H9 (cell line): ENCODE measurements around the gene GATA6. TPM values are rescaled to one million over a fixed set of nuclear protein-coding genes. Genes with fewer than 3 reads are reported as not detected.
"Not testable (repeated sequence)": the region's sequence is repeated elsewhere in the genome, so short reads cannot be mapped to it uniquely, and the experiment has no call there.

Experiments used
- DNase-seq: peaks from one replicate; pipeline ENCODE4 v3.0.0-alpha.2; 2017
- H2AFZ ChIP-seq: one replicate; pipeline ENCODE4 v1.6.1; 2013; ENCODE audit warnings: mild to moderate bottlenecking, low read length, control low read depth, moderate library complexity
- H2AK5ac ChIP-seq: 2 replicates; pipeline ENCODE4 v1.6.1; 2013; ENCODE audit warnings: low read length, control low read depth, mixed read lengths; ENCODE audit not compliant: insufficient read length
- H2BK120ac ChIP-seq: one replicate; pipeline ENCODE4 v1.6.1; 2013; ENCODE audit warnings: low read depth, mild to moderate bottlenecking, low read length, control low read depth, inconsistent platforms; ENCODE audit not compliant: poor library complexity, severe bottlenecking
- H2BK12ac ChIP-seq: 2 replicates; pipeline ENCODE4 v1.6.1; 2013; ENCODE audit warnings: low read length, control low read depth, mixed read lengths, low read depth; ENCODE audit not compliant: insufficient read length
- H2BK15ac ChIP-seq: 2 replicates; pipeline ENCODE4 v1.6.1; 2013; ENCODE audit warnings: low read depth, low read length, control low read depth
- H2BK20ac ChIP-seq: one replicate; pipeline ENCODE4 v1.6.1; 2013; ENCODE audit warnings: low read depth, mild to moderate bottlenecking, low read length, control low read depth, inconsistent platforms; ENCODE audit not compliant: poor library complexity, severe bottlenecking
- H2BK5ac ChIP-seq: 2 replicates; pipeline ENCODE4 v1.6.1; 2013; ENCODE audit warnings: low read length, control low read depth, mixed read lengths; ENCODE audit not compliant: insufficient read length
- H3K14ac ChIP-seq: 2 replicates; pipeline ENCODE4 v1.6.1; 2013; ENCODE audit warnings: low read length, control low read depth; ENCODE audit not compliant: insufficient read depth
- H3K18ac ChIP-seq: 2 replicates; pipeline ENCODE4 v1.6.1; 2013; ENCODE audit warnings: low read depth, mild to moderate bottlenecking, mixed read lengths, low read length, control low read depth; ENCODE audit not compliant: insufficient read length
- H3K23ac ChIP-seq: 2 replicates; pipeline ENCODE4 v1.6.1; 2013; ENCODE audit warnings: low read length, control low read depth, mixed read lengths, low read depth; ENCODE audit not compliant: insufficient read length
- H3K23me2 ChIP-seq: 2 replicates; pipeline ENCODE4 v1.6.1; 2013; ENCODE audit warnings: low read depth, mild to moderate bottlenecking, mixed read lengths, low read length, control low read depth; ENCODE audit not compliant: insufficient read length, poor library complexity, severe bottlenecking
- H3K27ac ChIP-seq: 2 replicates; pipeline ENCODE4 v1.5.1; 2013; ENCODE audit warnings: low read length, control low read depth, mixed read lengths, low read depth; ENCODE audit not compliant: insufficient read length
- H3K27me3 ChIP-seq: 2 replicates; pipeline ENCODE4 v1.6.1; 2013; ENCODE audit warnings: low read length, control low read depth, inconsistent platforms; ENCODE audit not compliant: insufficient read depth
- H3K4ac ChIP-seq: 2 replicates; pipeline ENCODE4 v1.6.1; 2013; ENCODE audit warnings: low read depth, mild to moderate bottlenecking, control low read depth, inconsistent platforms, low read length, moderate library complexity
- H3K4me1 ChIP-seq: 2 replicates; pipeline ENCODE4 v1.6.1; 2013; ENCODE audit warnings: low read length, control low read depth, inconsistent platforms; ENCODE audit not compliant: insufficient read depth
- H3K4me2 ChIP-seq: 2 replicates; pipeline ENCODE4 v1.6.1; 2013; ENCODE audit warnings: low read length, control low read depth, mixed read lengths; ENCODE audit not compliant: insufficient read length, insufficient read depth
- H3K56ac ChIP-seq: 2 replicates; pipeline ENCODE4 v1.6.1; 2013; ENCODE audit warnings: low read depth, mild to moderate bottlenecking, mixed read lengths, low read length, control low read depth; ENCODE audit not compliant: insufficient read length
- H3K79me1 ChIP-seq: 2 replicates; pipeline ENCODE4 v1.6.1; 2013; ENCODE audit warnings: low read depth, mild to moderate bottlenecking, moderate library complexity, low read length, control low read depth, inconsistent platforms; ENCODE audit not compliant: insufficient read depth, poor library complexity, severe bottlenecking
- H3K79me2 ChIP-seq: 2 replicates; pipeline ENCODE4 v1.6.1; 2013; ENCODE audit warnings: low read length, control low read depth, inconsistent platforms; ENCODE audit not compliant: insufficient read depth
- H3K9ac ChIP-seq: 2 replicates; pipeline ENCODE4 v1.6.1; 2013; ENCODE audit warnings: low read length, control low read depth, mixed read lengths; ENCODE audit not compliant: insufficient read length; ENCODE audit errors: extremely low read depth
- H3K9me3 ChIP-seq: one replicate; pipeline ENCODE4 v1.6.1; 2013; ENCODE audit warnings: low read depth, low read length, inconsistent platforms; ENCODE audit not compliant: control insufficient read depth
- H3T11ph ChIP-seq: one replicate; pipeline ENCODE4 v1.6.1; 2013; ENCODE audit warnings: mild to moderate bottlenecking, low read length, control low read depth, inconsistent platforms
- H4K20me1 ChIP-seq: one replicate; pipeline ENCODE4 v1.6.1; 2013; ENCODE audit not compliant: control insufficient read depth, insufficient read length, insufficient read depth
- H4K5ac ChIP-seq: 2 replicates; pipeline ENCODE4 v1.6.1; 2013; ENCODE audit warnings: low read depth, mild to moderate bottlenecking, mixed read lengths, low read length, control low read depth; ENCODE audit not compliant: insufficient read length
- H4K8ac ChIP-seq: replicated peaks from 2 replicates; pipeline ENCODE4 v1.6.1; 2013; ENCODE audit warnings: low read length, control low read depth, mixed read lengths, low read depth; ENCODE audit not compliant: insufficient read length
- H4K91ac ChIP-seq: 2 replicates; pipeline ENCODE4 v1.6.1; 2013; ENCODE audit warnings: low read depth, mild to moderate bottlenecking, moderate library complexity, mixed read lengths, low read length, control low read depth; ENCODE audit not compliant: insufficient read length
- H3K27ac Mint-ChIP-seq, 3 experiments: 2 replicates in 2 of 3; 3 replicates in 1 of 3; pipeline ENCODE4 v1.8.0; 2020 to 2021; ENCODE audit warnings: mixed read lengths in 3 of 3, mild to moderate bottlenecking in 1 of 3, moderate library complexity in 1 of 3
- H3K27me3 Mint-ChIP-seq: 2 replicates; pipeline ENCODE4 v1.8.0; 2021; ENCODE audit warnings: low read depth, mild to moderate bottlenecking, moderate library complexity, mixed read lengths
- H3K36me3 Mint-ChIP-seq, 3 experiments: 2 replicates in 2 of 3; 3 replicates in 1 of 3; pipeline ENCODE4 v1.8.0; 2020 to 2021; ENCODE audit warnings: low read depth in 3 of 3, mixed read lengths in 3 of 3; ENCODE audit not compliant: insufficient read depth in 1 of 3
- H3K4me1 Mint-ChIP-seq, 2 experiments: 2 replicates each; pipeline ENCODE4 v1.8.0; 2020; ENCODE audit warnings: mixed read lengths in 2 of 2
- H3K4me3 Mint-ChIP-seq, 2 experiments: 2 replicates in 1 of 2; 3 replicates in 1 of 2; pipeline ENCODE4 v1.8.0; 2020 to 2021; ENCODE audit warnings: mild to moderate bottlenecking in 2 of 2, mixed read lengths in 2 of 2, moderate library complexity in 1 of 2
- H3K9me3 Mint-ChIP-seq, 2 experiments: 2 replicates in 1 of 2; 3 replicates in 1 of 2; pipeline ENCODE4 v1.8.0; 2020; ENCODE audit warnings: mild to moderate bottlenecking in 2 of 2, mixed read lengths in 2 of 2, moderate library complexity in 1 of 2
- CTCF ChIP-seq: fragments of 200-600 bp; sonication (generic); conservative IDR thresholded peaks from 3 replicates; pipeline ENCODE4 v1.8.0; 2021; ENCODE audit warnings: antibody characterized with exemption, mild to moderate bottlenecking
- WGBS: extraction: QIAGEN DNeasy Blood & Tissue Kit; methylation state at CpG from one replicate; pipeline ENCODE4 v1.1.7; 2013; ENCODE audit warnings: missing lambda C conversion rate, low lambda C conversion rate, mixed read lengths; ENCODE audit not compliant: insufficient read length; ENCODE audit errors: extremely low coverage; 5-methylcytosine and 5-hydroxymethylcytosine counted together
- total RNA-seq: library from RNA; stranded (reverse); gene quantifications from 2 replicates; pipeline ENCODE4 v1.2.1, GENCODE V29; 2021

GATA6 gene
- total RNA-seq, 1 experiment from 2014 or later = not detected

- no peak overlapping the region for H2BK5ac ChIP-seq
- H2BK120ac ChIP-seq = no peak overlapping the region
- Mint-ChIP-seq H3K9me3 (no peaks in the 10 kb centered on the region), H3K4me3 (no peak overlapping the region), H3K27me3 (peaks cover 57% of the 10 kb centered on the region), H3K36me3 (no peaks in the 10 kb centered on the region), H3K4me1 (no peaks in the 10 kb centered on the region), H3K27ac (no peak overlapping the region)
- H3K23me2 ChIP-seq = no peaks in the 10 kb centered on the region
- no peaks in the 10 kb centered on the region for H3K79me2 ChIP-seq
- H2BK15ac ChIP-seq = no peak overlapping the region
- H3K9ac ChIP-seq = no peak overlapping the region
- H3K56ac ChIP-seq = no peak overlapping the region
- no peak overlapping the region for H3K14ac ChIP-seq
- H4K20me1 ChIP-seq = no peaks in the 10 kb centered on the region
- no peak overlapping the region for H2BK12ac ChIP-seq
- TF ChIP-seq CTCF = no peak
- no peak overlapping the region for H3T11ph ChIP-seq
- H3K4me2 ChIP-seq = no peak overlapping the region
- H3K79me1 ChIP-seq = no peaks in the 10 kb centered on the region
- H4K8ac ChIP-seq = no peak overlapping the region
- no peak for DNase-seq
- no peak overlapping the region for H3K23ac ChIP-seq
- no peak overlapping the region for H3K18ac ChIP-seq
- no CpG with 5 or more reads among the region's 3 CpGs for WGBS
- H3K27me3 ChIP-seq = peaks cover 12% of the 10 kb centered on the region; the same call in 1 of the 2 replicates
- H2AFZ ChIP-seq = no peak overlapping the region
- H4K5ac ChIP-seq = no peak overlapping the region
- H4K91ac ChIP-seq = no peak overlapping the region
- no peak overlapping the region for H3K27ac ChIP-seq
- H2AK5ac ChIP-seq = no peak overlapping the region
- H3K4me1 ChIP-seq = no peaks in the 10 kb centered on the region
- no peak overlapping the region for H3K4ac ChIP-seq
- H2BK20ac ChIP-seq = no peak overlapping the region
- H3K9me3 ChIP-seq = no peaks in the 10 kb centered on the region
These were observed 14.3 kb downstream of the GATA6 start for GRCh38 chr18:22183698-22184170.

- H2AFZ ChIP-seq, H4K91ac ChIP-seq, H3K4ac ChIP-seq, H3K9me3 Mint-ChIP-seq, H2BK5ac ChIP-seq, H2BK20ac ChIP-seq, H4K5ac ChIP-seq, H2BK120ac ChIP-seq, H3K27ac ChIP-seq, H3K56ac ChIP-seq, H3K27ac Mint-ChIP-seq, H2BK15ac ChIP-seq, H3K4me3 Mint-ChIP-seq, H3K4me1 ChIP-seq, H3K9ac ChIP-seq, H3K23me2 ChIP-seq, H3K14ac ChIP-seq, H3K9me3 ChIP-seq, H3K18ac ChIP-seq, H3K36me3 Mint-ChIP-seq, H2BK12ac ChIP-seq, H3K23ac ChIP-seq, H4K8ac ChIP-seq, H2AK5ac ChIP-seq, H4K20me1 ChIP-seq, DNase-seq, H3T11ph ChIP-seq, H3K79me2 ChIP-seq, H3K4me2 ChIP-seq, H3K4me1 Mint-ChIP-seq, H3K27me3 ChIP-seq, H3K79me1 ChIP-seq: not testable (repeated sequence)
- no CpG with 5 or more reads among the region's 8 CpGs for WGBS
- H3K27me3 Mint-ChIP-seq = peaks cover 50% of the 10 kb centered on the region
These were observed 15.2 kb downstream of the GATA6 start for GRCh38 chr18:22184573-22184972.
